ENCODE data around the gene FRMD3.

GRCh38 chr9:83425240-83425639, 113.0 kb downstream of the FRMD3 start:
- TF ChIP-seq CTCF (IDR thresholded peaks at IDR 0.05; ENCODE audit: low read depth, low read length, missing input control) (no peak), REST (IDR thresholded peaks at IDR 0.05) (no peak), ZBTB33 (IDR thresholded peaks at IDR 0.05) (no peak), YY1 (IDR thresholded peaks at IDR 0.05) (no peak), FOXA1 (IDR thresholded peaks at IDR 0.05) (no peak), EGR1 (IDR thresholded peaks at IDR 0.05; ENCODE audit: low read depth in 2 of 2) (no peak), JUND (IDR thresholded peaks at IDR 0.05) (no peak), RAD21 (IDR thresholded peaks at IDR 0.05) (no peak)
- TF ChIP-seq, protein P1, sequence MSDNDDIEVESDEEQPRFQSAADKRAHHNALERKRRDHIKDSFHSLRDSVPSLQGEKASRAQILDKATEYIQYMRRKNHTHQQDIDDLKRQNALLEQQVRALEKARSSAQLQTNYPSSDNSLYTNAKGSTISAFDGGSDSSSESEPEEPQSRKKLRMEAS (IDR thresholded peaks at IDR 0.05): no peak
- TF ChIP-seq, protein P2, sequence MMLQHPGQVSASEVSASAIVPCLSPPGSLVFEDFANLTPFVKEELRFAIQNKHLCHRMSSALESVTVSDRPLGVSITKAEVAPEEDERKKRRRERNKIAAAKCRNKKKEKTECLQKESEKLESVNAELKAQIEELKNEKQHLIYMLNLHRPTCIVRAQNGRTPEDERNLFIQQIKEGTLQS (IDR thresholded peaks at IDR 0.05): no peak
